ENCODE data around the gene LPGAT1. TPM values are rescaled to one million over a fixed set of nuclear protein-coding genes. Genes with fewer than 3 reads are reported as not detected.
"Not testable (repeated sequence)": the region's sequence is repeated elsewhere in the genome, so short reads cannot be mapped to it uniquely, and the experiment has no call there.

The LPGAT1 gene
- total and polyA plus RNA-seq, 8 donors = 8.2 to 49.7 (median 24.7) TPM

GRCh38 chr1:211724687-211725196, 105.8 kb downstream of the LPGAT1 start:
- intact Hi-C loops (cut with DNase I) = no loop called here
- H3K4me1 ChIP-seq = peaks cover 0 to 6% (median 0%) of the 10 kb centered on the region in 3 donors
- FAIRE-seq (no peak), DNase-seq (peak in 3 of 6 donors; percentile 27 to 49 (median 32)), ATAC-seq (peak; percentile 41 to 89 (median 52))
- no peak for TF ChIP-seq CTCF (IDR thresholded peaks at IDR 0.05)
- H3K4me3 ChIP-seq = no peak overlapping the region
- H3K9me3 ChIP-seq = no peaks in the 10 kb centered on the region
- H3K27me3 ChIP-seq = no peaks in the 10 kb centered on the region
- 31 to 41% methylated on average over 11 of the region's 11 CpGs for WGBS, 2 donors
- H3K27ac ChIP-seq = peak overlapping the region in 1 of 4 donors; percentile 28
- H3K36me3 ChIP-seq = no peaks in the 10 kb centered on the region

DNA sequence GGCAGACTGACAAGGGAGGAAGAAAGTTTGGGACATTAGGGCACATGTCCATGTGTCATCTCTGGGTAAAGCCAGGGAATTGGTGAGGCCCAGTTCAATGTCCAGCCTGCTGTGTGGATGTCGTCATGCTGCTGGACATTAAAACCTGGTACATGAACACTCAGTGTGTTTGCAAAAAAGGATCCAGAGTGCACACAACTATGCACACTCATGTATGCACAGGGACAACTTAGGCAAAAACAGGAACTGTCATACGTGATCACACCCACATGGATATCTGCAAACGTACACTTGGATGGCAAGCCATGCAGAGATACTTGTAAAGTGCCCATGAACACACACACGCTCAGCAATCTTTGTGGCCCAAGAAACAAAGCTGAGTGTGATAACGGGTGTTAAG, 107.3 kb downstream of the LPGAT1 start:
- ATAC-seq (no peak), FAIRE-seq (no peak), DNase-seq (no peak)
- H3K36me3 ChIP-seq = no peaks in the 10 kb centered on the region
- no peaks in the 10 kb centered on the region for H3K27me3 ChIP-seq
- no peak for TF ChIP-seq CTCF (IDR thresholded peaks at IDR 0.05)
- intact Hi-C loops (cut with DNase I) = no loop called here
- no peak overlapping the region for H3K27ac ChIP-seq
- no peaks in the 10 kb centered on the region for H3K9me3 ChIP-seq
- WGBS, 2 donors = 79 to 83% methylated on average over 5 of the region's 5 CpGs
- peaks cover 0 to 6% (median 0%) of the 10 kb centered on the region in 3 donors for H3K4me1 ChIP-seq
- no peak overlapping the region for H3K4me3 ChIP-seq

DNA sequence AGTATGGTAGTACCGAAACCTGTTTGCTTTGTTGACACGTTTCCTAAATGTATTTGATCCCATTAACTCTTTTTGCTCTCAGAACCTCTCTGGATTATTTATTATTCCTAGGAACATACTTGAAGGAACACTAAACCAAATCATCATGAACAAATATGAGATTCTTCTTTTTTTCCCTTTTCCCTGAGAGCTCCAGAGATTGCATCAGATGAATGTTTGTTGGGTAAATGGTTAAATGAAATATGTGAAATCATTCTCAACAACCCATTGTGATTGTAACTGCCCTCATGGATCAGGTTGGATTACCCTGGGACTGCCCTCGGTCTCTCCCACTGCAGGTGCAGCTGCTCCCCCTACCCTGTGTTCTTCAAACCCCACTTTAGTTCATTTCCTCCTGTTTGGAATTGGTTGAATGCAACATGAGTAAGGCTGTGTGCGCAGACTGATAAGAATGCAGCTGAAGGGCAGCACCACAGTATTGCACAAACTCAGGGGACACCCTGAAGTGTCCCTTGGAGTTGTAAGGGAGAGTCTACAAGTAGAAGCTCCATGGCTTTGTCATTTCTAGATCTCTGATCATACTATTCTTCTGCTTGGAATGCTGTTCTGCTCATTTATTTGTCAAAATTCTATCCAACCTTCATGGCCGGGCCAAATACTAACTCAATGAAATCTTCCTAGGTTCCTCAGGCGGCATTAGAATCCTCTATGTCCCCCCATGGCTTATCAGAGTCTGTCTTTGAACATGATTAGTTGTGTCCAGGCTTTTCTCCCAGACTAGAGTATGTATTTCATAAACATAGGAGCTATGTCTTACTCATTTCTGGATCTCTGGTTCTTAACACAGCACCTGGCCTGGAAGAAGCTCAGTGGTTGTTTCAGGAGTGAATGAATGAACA, 108.0 kb downstream of the LPGAT1 start:
- DNase-seq (no peak), FAIRE-seq (no peak), ATAC-seq (peak in 1 of 4 donors; percentile 22)
- Histone ChIP-seq H3K4me1 (peaks cover 0 to 6% (median 0%) of the 10 kb centered on the region in 3 donors), H3K4me3 (no peak overlapping the region), H3K36me3 (no peaks in the 10 kb centered on the region), H3K27ac (no peak overlapping the region), H3K27me3 (no peaks in the 10 kb centered on the region), H3K9me3 (no peaks in the 10 kb centered on the region)
- intact Hi-C loops (cut with DNase I) = no loop called here
- 77 to 84% methylated on average over 6 of the region's 6 CpGs for WGBS, 2 donors
- no peak for TF ChIP-seq CTCF (IDR thresholded peaks at IDR 0.05)

DNA sequence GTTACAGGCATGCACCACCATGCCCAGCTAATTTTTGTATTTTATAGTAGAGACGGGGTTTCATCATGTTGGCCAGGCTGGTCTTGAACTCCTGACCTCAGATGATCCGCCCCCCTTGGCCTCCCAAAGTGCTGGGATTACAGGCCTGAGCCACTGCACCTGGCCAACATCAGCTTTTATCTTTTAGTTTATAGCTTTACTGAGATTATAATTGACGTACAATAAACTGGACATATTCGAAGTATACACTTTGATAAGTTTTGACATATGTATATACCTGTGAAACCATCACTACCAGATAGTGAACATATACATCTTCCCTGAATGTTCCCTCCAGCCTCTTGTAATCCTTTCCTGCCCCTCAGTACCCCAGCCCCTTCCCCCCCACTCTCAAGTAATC, 114.0 kb downstream of the LPGAT1 start:
- H3K27ac ChIP-seq; intact Hi-C loops (cut with DNase I); H3K9me3 ChIP-seq; DNase-seq; H3K27me3 ChIP-seq; H3K36me3 ChIP-seq; H3K4me1 ChIP-seq; FAIRE-seq; H3K4me3 ChIP-seq; ATAC-seq: not testable (repeated sequence)
- WGBS, 2 donors = 80 to 86% methylated on average over 4 of the region's 4 CpGs

GRCh38 chr1:211715971-211716370, 114.6 kb downstream of the LPGAT1 start:
- ATAC-seq = no peak
- Histone ChIP-seq H3K36me3 (no peaks in the 10 kb centered on the region), H3K4me1 (no peaks in the 10 kb centered on the region), H3K4me3 (no peak overlapping the region), H3K27ac (no peak overlapping the region), H3K9me3 (no peaks in the 10 kb centered on the region), H3K27me3 (no peaks in the 10 kb centered on the region)
- no peak for FAIRE-seq
- intact Hi-C loops (cut with DNase I) = no loop called here
- no peak for DNase-seq
- no peak for TF ChIP-seq CTCF (IDR thresholded peaks at IDR 0.05)
- WGBS, 2 donors = 91 to 95% methylated on average over 2 of the region's 2 CpGs
